Gastrocnemius medialis (tissue), 4 donors: ENCODE measurements around the gene BUB1.
"Not testable (repeated sequence)": the region's sequence is repeated elsewhere in the genome, so short reads cannot be mapped to it uniquely, and the experiment has no call there.

Source experiments
- POLR2A ChIP-seq, 2 donors: fragments of 450-650 bp; IDR thresholded peaks; one replicate each; pipeline ENCODE4 v1.6.1; 2017; ENCODE audit warnings: antibody characterized with exemption in 2 of 2, mild to moderate bottlenecking in 2 of 2, moderate library complexity in 2 of 2
- TF ChIP-seq, protein P1 (sequence below), 5 experiments: fragments of 450-650 bp in 3 of 5; fragments of 200-600 bp in 2 of 5; sonication (generic) in 2 of 5; IDR thresholded peaks in 4 of 5; conservative IDR thresholded peaks in 1 of 5; 1 replicate in 4 of 5; 2 replicates in 1 of 5; pipeline ENCODE4 v1.5.1; 2016 to 2019; ENCODE audit warnings: antibody characterized with exemption in 5 of 5, mild to moderate bottlenecking in 3 of 5, moderate library complexity in 3 of 5

DNA sequence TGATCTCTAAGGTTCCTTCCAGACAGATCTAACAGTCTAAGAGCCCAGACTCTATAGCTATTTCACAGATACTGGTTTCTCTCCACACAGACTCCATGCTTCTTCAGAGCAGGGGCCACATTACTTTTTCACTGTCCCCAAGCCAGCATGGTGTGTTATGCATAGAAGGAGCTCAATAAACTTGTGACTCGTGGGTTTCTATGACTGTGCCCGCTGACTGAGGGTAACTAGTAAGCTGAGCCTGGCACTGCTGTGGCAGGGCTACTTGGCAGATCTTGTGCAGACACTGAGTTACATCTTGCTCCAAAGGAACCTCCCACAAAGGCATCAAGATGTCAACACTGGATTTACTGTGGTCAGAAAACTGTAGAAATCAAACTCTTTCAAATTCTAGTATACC is 85.9 kb downstream of the BUB1 start:
- TF ChIP-seq, protein P1, sequence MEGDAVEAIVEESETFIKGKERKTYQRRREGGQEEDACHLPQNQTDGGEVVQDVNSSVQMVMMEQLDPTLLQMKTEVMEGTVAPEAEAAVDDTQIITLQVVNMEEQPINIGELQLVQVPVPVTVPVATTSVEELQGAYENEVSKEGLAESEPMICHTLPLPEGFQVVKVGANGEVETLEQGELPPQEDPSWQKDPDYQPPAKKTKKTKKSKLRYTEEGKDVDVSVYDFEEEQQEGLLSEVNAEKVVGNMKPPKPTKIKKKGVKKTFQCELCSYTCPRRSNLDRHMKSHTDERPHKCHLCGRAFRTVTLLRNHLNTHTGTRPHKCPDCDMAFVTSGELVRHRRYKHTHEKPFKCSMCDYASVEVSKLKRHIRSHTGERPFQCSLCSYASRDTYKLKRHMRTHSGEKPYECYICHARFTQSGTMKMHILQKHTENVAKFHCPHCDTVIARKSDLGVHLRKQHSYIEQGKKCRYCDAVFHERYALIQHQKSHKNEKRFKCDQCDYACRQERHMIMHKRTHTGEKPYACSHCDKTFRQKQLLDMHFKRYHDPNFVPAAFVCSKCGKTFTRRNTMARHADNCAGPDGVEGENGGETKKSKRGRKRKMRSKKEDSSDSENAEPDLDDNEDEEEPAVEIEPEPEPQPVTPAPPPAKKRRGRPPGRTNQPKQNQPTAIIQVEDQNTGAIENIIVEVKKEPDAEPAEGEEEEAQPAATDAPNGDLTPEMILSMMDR (IDR thresholded peaks at IDR 0.05 in 4 of 5, conservative IDR thresholded peaks at IDR 0.05 in 1 of 5) = not testable (repeated sequence)
- not testable (repeated sequence) for TF ChIP-seq POLR2A (IDR thresholded peaks at IDR 0.05)
